Panc1 (cell line): ENCODE measurements around the gene SPDYE17.
"Not testable (repeated sequence)": the region's sequence is repeated elsewhere in the genome, so short reads cannot be mapped to it uniquely, and the experiment has no call there.

Experiments used
- CTCF ChIP-seq: fragments of 450-650 bp; IDR thresholded peaks from 2 replicates; pipeline ENCODE4 v1.5.1; 2017; ENCODE audit warnings: mild to moderate bottlenecking
- POLR2AphosphoS5 ChIP-seq: IDR thresholded peaks from 2 replicates; pipeline ENCODE4 v1.6.1; 2012; ENCODE audit warnings: mild to moderate bottlenecking, low read depth, low read length, moderate library complexity
- REST ChIP-seq, 2 experiments: IDR thresholded peaks; 2 replicates each; pipeline ENCODE4 v1.6.1; 2011 to 2012; ENCODE audit warnings: low read depth in 2 of 2, control low read depth in 1 of 2, low read length in 1 of 2, mild to moderate bottlenecking in 1 of 2, moderate library complexity in 1 of 2; ENCODE audit not compliant: insufficient read depth in 1 of 2

GRCh38 chr7:76993831-76994230 lies 38.3 kb downstream of the SPDYE17 start:
- TF ChIP-seq REST (IDR thresholded peaks at IDR 0.05; ENCODE audit: insufficient read depth in 1 of 2, low read depth in 2 of 2, low read length in 1 of 2); POLR2AphosphoS5; CTCF: not testable (repeated sequence)
